ENCODE data around the gene SEMA6A. TPM values are rescaled to one million over a fixed set of nuclear protein-coding genes. Genes with fewer than 3 reads are reported as not detected.

Gene SEMA6A
- polyA plus RNA-seq, 1 of the 3 experiments (the other 2 are of a cell fraction): 0.18 TPM

DNA sequence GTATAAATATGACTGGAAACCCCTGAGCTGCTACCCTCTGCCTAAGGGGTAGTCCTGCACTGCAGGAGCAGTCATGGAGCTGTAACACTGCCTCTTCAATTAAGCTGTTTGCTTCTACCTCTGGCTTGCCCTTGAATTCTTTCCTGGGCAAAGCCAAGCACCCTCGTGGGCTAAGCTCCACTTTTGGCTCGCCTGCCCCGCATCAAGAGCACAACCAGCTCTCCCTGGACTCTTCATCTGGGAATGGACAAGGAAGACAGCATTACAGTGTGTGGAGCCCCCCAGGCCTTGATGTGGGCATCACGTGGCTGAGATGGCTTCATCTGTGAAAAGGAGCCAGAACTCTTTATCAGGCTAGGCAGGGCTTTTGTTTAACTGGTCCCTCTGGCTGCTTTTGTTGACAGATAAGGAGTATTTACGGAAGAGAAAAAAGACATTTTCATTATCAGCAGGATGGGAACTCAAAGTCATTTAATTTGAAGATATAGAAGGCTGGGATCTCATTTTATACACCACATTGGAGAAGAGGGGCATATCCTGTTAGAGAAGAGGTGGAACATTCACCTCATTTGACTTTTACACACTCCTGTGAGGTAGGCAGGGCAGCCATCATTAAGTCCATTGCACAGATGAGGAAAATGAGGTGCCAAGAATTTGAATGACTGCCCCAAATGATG is 137.8 kb downstream of the SEMA6A start (continued):
- no peak for TF ChIP-seq PBX3 (IDR thresholded peaks at IDR 0.05)
- peak; percentile 94 for TF ChIP-seq FOXJ3 (CRISPR knock-in tag; IDR thresholded peaks at IDR 0.05)
- TF ChIP-seq GATA2 (CRISPR knock-in tag; IDR thresholded peaks at IDR 0.05): peak; percentile 85
- no peak for TF ChIP-seq TCF12 (IDR thresholded peaks at IDR 0.05)
- TF ChIP-seq NFIC (IDR thresholded peaks at IDR 0.05; ENCODE audit: borderline replicate concordance): no peak
- peak; percentile 9 for TF ChIP-seq CHD2 (IDR thresholded peaks at IDR 0.05; ENCODE audit: low read length, partially characterized antibody)
- TF ChIP-seq USF1 (IDR thresholded peaks at IDR 0.05; ENCODE audit: borderline replicate concordance, low read depth): peak; percentile 30; the same call in 1 of the 2 replicates
- TF ChIP-seq USF2 (IDR thresholded peaks at IDR 0.05; ENCODE audit: borderline replicate concordance, low read depth, low read length): no peak; the same call in 1 of the 2 replicates

DNA sequence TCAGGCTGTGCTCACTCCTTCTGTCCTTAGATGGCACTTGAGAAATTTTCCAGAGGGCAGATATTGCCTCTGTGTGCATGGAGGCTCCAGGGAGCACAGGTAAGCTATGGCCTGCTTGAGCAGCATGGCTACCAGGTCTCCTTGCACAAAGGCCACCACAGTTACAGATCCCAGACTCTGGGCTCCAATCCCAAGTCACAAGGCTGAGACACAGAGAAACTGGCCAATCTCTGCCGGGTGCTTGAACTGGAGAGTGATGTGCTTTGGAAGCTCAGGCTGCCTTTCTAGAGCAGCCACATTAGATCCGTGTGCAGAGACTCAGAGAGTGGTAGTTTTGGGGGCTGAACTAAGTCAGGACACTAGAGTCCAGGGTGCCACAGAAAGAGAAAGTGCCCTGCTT is 145.7 kb downstream of the SEMA6A start:
- H3K27me3 ChIP-seq (ENCODE audit: insufficient read depth): no peaks in the 10 kb centered on the region
- WGBS (ENCODE audit: low lambda C conversion rate): 39% methylated on average over 2 of the region's 2 CpGs
- no peaks in the 10 kb centered on the region for H4K20me1 ChIP-seq (ENCODE audit: insufficient read depth)
- no peak overlapping the region for H2AFZ ChIP-seq (ENCODE audit: low read depth)
- no peaks in the 10 kb centered on the region for H3K9me3 ChIP-seq
- H3K36me3 ChIP-seq (replicated peaks in 1 of 2; ENCODE audit: control insufficient read depth in 1 of 2, insufficient read depth in 2 of 2, low read length in 1 of 2): no peaks in the 10 kb centered on the region
- no peaks in the 10 kb centered on the region for H3K9me2 ChIP-seq
- TF ChIP-seq FOSL2 (IDR thresholded peaks at IDR 0.05; ENCODE audit: borderline replicate concordance, low read depth) (no peak), SIN3A (IDR thresholded peaks at IDR 0.05; ENCODE audit: borderline replicate concordance, low read depth, low read length) (no peak), FOXM1 (IDR thresholded peaks at IDR 0.05; ENCODE audit: low read depth) (no peak), PBX3 (IDR thresholded peaks at IDR 0.05) (no peak), MXI1 (IDR thresholded peaks at IDR 0.05; ENCODE audit: low read depth, low read length) (no peak), GATA2 (CRISPR knock-in tag; IDR thresholded peaks at IDR 0.05) (no peak), RAD21 (IDR thresholded peaks at IDR 0.05; ENCODE audit: low read length) (no peak), JUND (IDR thresholded peaks at IDR 0.05) (no peak), YY1 (IDR thresholded peaks at IDR 0.05; ENCODE audit: low read depth) (no peak), NRF1 (IDR thresholded peaks at IDR 0.05; ENCODE audit: low read depth, low read length) (no peak), RXRA (IDR thresholded peaks at IDR 0.05; ENCODE audit: borderline replicate concordance, low read depth) (no peak), POLR2AphosphoS5 (IDR thresholded peaks at IDR 0.05; ENCODE audit: low read depth, low read length) (no peak), RFX5 (IDR thresholded peaks at IDR 0.05; ENCODE audit: low read length) (no peak)
- TF ChIP-seq, protein P1, sequence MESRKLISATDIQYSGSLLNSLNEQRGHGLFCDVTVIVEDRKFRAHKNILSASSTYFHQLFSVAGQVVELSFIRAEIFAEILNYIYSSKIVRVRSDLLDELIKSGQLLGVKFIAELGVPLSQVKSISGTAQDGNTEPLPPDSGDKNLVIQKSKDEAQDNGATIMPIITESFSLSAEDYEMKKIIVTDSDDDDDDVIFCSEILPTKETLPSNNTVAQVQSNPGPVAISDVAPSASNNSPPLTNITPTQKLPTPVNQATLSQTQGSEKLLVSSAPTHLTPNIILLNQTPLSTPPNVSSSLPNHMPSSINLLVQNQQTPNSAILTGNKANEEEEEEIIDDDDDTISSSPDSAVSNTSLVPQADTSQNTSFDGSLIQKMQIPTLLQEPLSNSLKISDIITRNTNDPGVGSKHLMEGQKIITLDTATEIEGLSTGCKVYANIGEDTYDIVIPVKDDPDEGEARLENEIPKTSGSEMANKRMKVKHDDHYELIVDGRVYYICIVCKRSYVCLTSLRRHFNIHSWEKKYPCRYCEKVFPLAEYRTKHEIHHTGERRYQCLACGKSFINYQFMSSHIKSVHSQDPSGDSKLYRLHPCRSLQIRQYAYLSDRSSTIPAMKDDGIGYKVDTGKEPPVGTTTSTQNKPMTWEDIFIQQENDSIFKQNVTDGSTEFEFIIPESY (IDR thresholded peaks at IDR 0.05; ENCODE audit: borderline replicate concordance, low read depth): no peak
- no peak overlapping the region for H3K4me3 ChIP-seq (ENCODE audit: low read depth in 2 of 2, low read length in 1 of 2)
- H3K9ac ChIP-seq: no peak overlapping the region
- H3K27ac ChIP-seq (ENCODE audit: low read depth in 2 of 2, low read length in 1 of 2): no peak overlapping the region
- POLR2A ChIA-PET: no interaction called here
- H3K4me1 ChIP-seq (ENCODE audit: control insufficient read depth in 1 of 2, insufficient read depth in 2 of 2, low read depth in 1 of 2, low read length in 1 of 2): no peaks in the 10 kb centered on the region; a peak in 1 of 4 replicates
- no peaks in the 10 kb centered on the region for H3F3A ChIP-seq (replicated peaks; ENCODE audit: insufficient read depth)
- H3K4me2 ChIP-seq: no peak overlapping the region
- no peak for DNase-seq
- CTCF ChIA-PET: interaction anchor here (0.5 to 0.9 kb wide), 2 partner anchors 25 to 32 kb away, joined by 3 read pairs; no protein-coding TSS in a partner anchor
- no peaks in the 10 kb centered on the region for H3K79me2 ChIP-seq (ENCODE audit: insufficient read depth)
